ENCODE data around the gene MRPS18A.

MRPS18A gene

DNA sequence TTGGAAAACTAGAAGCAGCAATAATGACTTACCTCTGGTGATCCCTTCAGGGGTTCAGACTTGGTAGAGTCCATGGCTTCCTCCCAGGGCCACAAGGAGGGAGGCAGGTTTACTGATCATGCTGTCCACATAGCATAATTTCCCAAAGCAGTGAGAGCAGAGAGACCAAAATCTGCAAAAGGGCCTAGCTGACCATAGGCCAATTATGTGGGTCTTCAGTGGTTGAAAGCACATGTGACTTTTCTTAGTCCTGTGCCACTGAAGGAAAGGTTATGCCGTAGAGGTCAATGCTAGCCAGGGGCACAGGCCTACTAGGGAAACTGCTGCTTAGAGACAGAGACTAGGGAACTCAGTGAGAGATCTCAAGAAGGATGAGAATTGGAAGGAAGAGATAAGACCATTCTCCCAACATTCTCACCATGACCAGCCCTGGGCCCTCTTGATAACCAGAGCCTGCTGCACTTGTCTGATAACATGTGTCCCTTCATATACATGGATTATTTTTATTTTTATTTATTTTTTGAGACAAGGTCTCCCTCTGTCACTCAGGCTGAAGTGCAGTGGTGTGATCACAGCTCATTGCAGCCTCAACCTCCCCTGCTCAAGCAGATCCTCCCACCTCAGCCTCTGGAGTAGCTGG, 56.5 kb downstream of the MRPS18A start:
- no peak for DNase-seq

DNA sequence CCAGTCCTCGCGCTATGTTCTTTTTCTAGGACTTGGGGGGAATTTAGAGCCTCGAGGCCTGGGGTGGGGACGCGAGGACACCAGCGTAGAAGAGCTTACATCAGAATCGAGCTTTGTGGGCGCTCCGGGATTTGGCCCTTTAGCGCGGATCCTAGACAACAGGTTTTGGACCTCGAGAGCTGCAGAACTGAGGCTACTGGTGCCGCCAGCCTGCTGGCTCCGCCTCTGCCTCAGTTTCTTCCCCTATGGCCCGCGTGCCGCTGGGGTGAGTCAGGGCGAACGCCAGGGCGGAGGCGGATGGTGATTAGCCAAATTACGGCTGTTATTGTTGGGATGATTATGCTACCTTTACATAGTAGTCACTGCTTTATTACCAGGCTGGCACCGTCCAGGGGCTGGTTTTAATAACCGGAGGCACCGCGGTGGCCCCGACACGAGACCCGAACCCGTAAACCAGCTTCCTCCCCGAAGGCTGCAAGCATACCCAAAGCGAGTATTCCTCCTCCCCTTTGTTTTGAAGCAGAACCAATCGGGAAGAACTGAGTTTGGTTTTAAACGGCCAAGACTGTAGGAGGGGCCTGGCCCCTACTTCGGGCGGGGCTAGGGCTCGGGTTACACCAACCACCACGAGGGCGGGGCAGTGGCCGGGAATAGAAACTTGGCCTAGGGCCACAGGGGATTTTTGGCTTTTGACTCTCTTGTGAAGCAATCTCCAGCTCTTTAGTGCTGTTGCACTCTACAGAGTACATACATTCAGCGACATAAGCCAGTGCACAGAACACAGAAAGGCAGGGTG, 57.9 kb downstream of the MRPS18A start:
- DNase-seq, result peak; percentile 87

DNA sequence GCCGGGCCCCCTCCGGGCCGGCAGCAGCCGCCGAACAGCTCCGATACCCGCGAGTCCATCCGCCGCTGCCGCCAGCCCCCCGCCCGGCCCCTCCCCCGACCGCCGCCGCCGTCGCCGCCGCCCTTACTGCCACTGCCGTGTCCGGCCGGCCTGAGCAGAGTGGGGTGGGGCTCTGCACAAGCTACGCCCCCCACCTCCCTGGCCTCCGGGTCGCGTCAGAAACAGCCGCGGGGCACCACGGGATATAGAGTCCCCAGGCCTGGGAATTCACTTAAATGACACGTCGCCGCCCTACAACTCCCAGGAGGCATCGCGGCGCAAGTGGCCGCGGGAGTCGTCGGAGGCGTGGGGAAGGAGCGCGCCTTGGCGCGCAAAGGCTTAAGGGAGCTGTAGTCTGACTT, 58.5 kb downstream of the MRPS18A start, which contains the start of gene GTPBP2:
Gene GTPBP2, minus strand, starts transcription at position 161 of the 401 bp plus-strand sequence. Its CDS starts 102 bp downstream, at position 59.
- DNase-seq, result peak; percentile 95

DNA sequence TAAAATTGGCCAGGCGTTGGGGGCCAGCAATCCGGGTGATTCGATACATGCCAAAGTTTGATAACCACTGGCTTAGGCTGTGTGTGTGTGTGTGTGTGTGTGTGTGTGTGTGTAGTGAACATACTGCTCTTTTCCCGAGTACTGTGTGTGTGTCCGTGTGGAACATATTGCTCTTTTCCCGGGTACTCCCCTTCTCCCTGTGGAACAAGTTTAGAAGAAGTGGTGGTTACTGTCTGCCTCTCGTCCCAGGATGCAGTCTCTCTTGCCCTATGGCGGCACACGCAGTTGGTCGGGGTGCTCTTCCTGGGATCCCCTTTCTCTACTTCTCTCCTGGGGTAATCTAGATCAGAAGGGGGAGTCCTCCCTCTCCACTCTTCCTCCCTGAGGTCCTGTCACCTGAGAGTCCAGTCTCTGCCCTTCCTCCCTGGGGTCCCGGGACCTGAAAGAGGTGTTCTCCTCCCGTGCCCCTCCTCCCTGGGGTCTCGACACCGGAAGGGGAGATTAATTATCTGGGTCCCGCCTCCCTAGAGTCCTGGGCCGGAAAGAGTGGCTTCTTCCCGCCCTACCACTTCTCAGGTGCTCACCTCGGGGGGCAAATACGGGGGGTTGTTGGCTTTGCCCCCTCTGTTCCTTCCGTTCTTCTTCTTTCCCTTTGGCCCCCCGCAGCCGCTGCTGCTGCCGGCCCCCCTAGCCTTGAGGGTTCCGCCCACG, 59.0 kb downstream of the MRPS18A start:
- DNase-seq, result peak; percentile 63

DNA sequence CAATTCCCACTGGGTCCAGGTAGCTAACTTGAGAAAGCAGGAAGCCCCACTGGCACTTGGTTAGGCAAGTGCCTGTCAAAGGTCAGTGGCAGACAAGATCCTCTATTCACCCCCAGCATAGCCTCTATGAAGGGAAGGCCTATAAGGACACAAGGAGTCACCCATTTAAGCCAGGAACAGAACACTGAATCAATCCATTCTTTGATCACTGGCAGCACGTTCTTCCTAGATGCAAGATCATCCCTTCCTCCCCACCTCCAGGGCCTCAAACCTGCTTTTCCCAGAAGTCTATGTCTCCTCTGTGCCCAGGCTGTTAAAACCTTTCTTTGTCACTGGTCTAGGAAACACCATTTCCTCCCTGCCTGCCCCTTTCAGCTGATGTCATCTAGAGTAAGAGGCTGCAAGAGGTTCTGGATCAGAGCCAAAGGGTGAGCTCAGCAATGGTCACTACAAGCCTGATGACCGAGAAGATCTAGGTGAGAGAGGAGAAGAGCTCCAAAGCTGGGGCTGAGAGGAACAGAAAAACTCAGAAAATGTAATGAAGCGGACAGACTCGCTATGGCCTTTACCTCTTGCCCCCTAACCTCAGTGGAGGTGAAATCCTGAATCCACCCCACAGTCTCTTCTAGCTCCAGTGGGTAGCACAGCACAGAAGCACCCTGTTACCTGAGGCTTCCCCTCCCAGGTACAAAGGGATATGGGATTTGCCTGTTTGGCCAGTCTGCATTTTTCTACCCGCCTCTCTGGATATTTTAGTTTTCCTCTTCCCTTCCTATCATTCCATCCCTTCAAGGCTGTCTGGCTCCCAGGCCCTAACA, 60.4 kb downstream of the MRPS18A start:
- no peak for DNase-seq

DNA sequence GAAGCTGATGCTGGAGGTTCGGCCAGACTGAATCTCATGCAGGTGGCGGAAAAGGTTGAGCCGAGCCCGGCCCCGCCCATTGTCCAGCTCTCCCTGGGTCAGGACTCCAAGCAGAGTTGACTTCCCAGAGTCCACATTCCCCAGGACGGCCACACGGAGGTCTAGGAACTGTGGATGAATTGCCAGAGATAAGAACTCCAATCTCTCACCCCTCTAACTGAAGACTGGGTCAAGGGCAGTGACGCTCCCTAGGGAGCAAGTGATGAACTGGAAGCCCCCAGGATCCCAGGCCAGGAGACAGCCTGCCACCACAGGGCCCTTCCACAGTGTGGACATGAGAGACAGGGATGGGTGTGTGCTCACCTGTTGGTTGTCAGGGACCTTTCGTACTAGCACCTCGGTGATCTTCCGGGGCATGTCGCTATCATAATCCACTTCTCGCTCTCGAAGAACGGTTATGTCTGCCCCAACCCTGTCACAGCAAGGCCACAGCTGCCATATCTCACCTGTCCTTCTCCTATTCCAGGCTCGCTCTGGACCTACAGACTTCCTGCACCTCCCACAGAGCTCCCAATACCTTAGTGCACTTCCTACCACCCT, 62.1 kb downstream of the MRPS18A start:
- DNase-seq, result no peak

DNA sequence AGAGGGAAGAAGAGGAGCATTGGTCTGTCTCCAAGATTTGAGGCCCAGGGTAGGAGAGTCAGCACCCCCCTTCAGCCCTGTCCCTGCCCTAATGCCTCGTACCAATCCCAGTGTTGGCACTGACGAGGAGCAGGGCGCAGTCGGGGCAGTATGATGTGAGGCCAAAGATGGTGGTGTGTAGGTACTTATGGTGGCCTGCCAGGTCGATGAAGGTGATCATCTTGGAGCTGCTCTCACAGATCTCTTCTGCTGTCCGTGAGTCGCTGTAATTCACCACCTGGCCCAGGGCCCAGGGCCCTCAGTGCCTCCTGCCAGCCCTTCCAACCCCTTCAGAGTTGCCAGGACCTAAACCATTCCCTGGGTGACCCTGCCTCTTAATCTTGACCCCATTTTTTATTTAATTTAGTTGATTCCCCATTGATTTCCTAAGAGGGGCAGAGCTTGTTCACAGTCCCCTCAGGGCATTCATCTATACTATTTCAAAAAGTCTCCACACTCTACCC, 62.8 kb downstream of the MRPS18A start:
- DNase-seq, result no peak

DNA sequence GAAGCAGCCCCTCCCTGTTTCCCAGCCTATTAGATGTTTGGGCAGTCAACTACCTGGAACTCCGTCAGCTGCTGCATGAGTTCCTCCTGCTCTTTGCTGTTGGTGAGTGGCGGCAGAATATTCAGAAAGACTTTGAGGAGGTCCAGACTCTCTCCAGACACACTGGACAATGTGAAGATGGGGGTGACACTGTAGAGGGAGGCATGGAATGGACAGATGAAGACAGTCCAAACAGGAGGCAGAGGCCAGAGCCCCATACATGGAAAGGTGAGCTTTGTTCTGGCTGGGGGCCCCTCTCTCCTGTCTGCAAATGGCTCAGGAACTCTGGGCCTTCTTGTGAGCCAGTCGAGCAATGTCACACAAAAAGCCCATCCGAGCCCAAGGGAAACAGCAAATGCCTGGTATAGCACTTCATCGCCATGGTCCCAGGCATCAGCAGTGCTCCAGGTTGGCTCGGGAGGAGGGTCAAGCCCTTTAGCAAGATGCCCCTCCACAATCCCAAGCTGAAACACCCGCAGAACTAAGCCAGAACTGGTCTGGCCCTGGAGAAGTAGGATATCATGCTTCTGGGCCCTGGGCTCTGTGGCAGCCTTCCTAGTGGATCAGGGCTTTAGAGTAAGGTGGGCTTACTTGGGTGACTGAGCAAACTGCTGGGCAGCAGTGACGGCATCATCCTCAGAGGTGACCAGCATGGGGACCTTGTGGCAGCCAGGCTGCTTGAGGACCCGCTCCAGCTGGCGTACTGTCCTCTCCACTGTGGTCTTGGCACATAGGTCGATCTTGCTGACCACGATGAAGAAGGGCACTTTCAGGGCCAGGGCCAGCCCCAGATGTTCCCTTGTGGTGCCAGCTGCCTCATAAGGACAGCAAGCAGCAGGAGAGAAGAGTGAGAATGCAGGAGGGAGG, 63.5 kb downstream of the MRPS18A start:
- no peak for DNase-seq

DNA sequence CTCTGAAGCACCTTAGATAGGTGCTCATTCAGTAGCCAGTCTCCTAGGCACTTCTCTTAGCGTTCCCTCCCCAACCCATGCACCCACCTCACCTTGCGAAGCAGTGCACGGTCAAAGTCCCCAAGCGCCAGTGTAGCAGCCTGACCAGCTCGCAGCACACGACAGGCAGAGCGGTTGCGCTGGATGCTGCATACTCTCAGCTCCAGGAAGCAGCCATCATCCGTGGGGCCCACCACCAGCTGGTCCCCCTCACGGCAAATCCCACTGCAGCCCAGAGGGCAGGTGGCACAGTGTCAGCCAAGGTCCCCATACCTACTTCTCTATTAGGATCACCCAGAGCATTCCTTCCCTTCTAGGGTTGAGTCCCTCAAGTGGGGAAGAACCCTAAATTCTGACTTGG, 65.0 kb downstream of the MRPS18A start:
- no peak for DNase-seq

DNA sequence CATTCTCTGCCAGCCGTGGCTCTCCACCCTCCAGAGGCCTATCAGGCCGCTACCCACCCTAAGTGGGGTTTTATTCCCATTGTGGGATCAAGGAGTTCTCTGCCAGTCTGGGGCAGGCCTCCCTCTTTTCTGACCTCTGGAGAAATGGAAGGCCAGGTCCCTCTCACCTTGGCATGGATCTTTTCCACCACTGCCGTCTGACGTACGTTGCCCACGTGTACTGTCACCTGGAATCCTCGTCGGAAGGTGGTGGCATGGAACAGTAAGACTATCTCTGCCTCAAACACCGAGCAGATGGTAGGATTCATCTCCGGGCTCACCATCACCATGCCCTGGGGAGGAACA, 65.8 kb downstream of the MRPS18A start:
- no peak for DNase-seq

Measured in CD4-positive, alpha-beta T cell treated with Interleukin-17A for 4 hours (primary cell).